Body of pancreas (tissue), 4 donors: ENCODE measurements around the gene CTNNB1. TPM values are rescaled to one million over a fixed set of nuclear protein-coding genes. Genes with fewer than 3 reads are reported as not detected.

Source experiments
- ATAC-seq: fragments of 150-250 bp; one replicate; pipeline ENCODE4 v1.9.1; 2016
- DNase-seq, 4 donors: peaks; one replicate each; pipeline ENCODE4 v3.0.0-alpha.2; 2019
- H3K27ac ChIP-seq, 4 donors: fragments of 200-600 bp; sonication (generic); 1 replicate in 3 of 4; 2 replicates in 1 of 4; pipeline versions ENCODE4 v1.5.1 to v1.6.1; 2016 to 2019; ENCODE audit warnings: mild to moderate bottlenecking in 1 of 4, mixed read lengths in 1 of 4, moderate library complexity in 1 of 4
- H3K27me3 ChIP-seq, 2 donors: fragments of 200-600 bp; sonication (generic); one replicate each; pipeline ENCODE4 v1.6.0; 2016; ENCODE audit warnings: mild to moderate bottlenecking in 1 of 2
- H3K36me3 ChIP-seq, 2 donors: fragments of 200-600 bp; sonication (generic); replicated peaks in 1 of 2; 2 replicates each; pipeline ENCODE4 v1.5.1; 2016; ENCODE audit warnings: low read depth in 2 of 2; ENCODE audit not compliant: insufficient read depth in 1 of 2
- H3K4me1 ChIP-seq: fragments of 200-600 bp; sonication (generic); one replicate; pipeline ENCODE4 v1.6.0; 2016
- H3K4me3 ChIP-seq, 2 donors: fragments of 200-600 bp; sonication (generic); 1 replicate in 1 of 2; 2 replicates in 1 of 2; pipeline ENCODE4 v1.5.1; 2016 to 2019
- H3K9me3 ChIP-seq, 3 donors: fragments of 200-600 bp; sonication (generic); 1 replicate in 2 of 3; 2 replicates in 1 of 3; pipeline ENCODE4 v1.5.1; 2016
- POLR2A ChIP-seq, 3 donors: fragments of 450-650 bp; IDR thresholded peaks; one replicate each; pipeline ENCODE4 v1.6.1; 2016; ENCODE audit warnings: antibody characterized with exemption in 3 of 3, mild to moderate bottlenecking in 2 of 3
- WGBS, 2 donors: methylation state at CpG; one replicate each; pipeline ENCODE4 v1.1.5; 2017; 5-methylcytosine and 5-hydroxymethylcytosine counted together
- intact Hi-C: fragments of 100-400 bp; cut with DNase I; formaldehyde crosslinking; loops from one replicate; pipeline ENCODE4 v1.15.1; 2023
- total RNA-seq, 2 donors: library from RNA; depleted of rRNA; stranded (reverse); fragments of >200 nt; gene quantifications; one replicate each; pipeline ENCODE4 v1.1.0, GENCODE V29; 2016
- TF ChIP-seq, protein P1 (sequence below), 7 experiments: fragments of 450-650 bp in 4 of 7; fragments of 200-600 bp in 3 of 7; sonication (generic) in 3 of 7; IDR thresholded peaks; one replicate each; pipeline ENCODE4 v1.5.1; 2016 to 2019; ENCODE audit warnings: antibody characterized with exemption in 7 of 7

Gene CTNNB1
- total RNA-seq, 2 donors from 2014 or later: 144 to 266 TPM

GRCh38 chr3:41248525-41248924 lies 49.2 kb downstream of the CTNNB1 start:
- ATAC-seq: peak; percentile 47
- 69 to 71% methylated on average over 3 of the region's 3 CpGs for WGBS, 2 donors

GRCh38 chr3:41249318-41249717 lies 50.0 kb downstream of the CTNNB1 start:
- Histone ChIP-seq H3K36me3 (no peaks in the 10 kb centered on the region), H3K4me3 (no peak overlapping the region), H3K4me1 (peaks cover 6% of the 10 kb centered on the region), H3K27ac (no peak overlapping the region), H3K27me3 (no peaks in the 10 kb centered on the region), H3K9me3 (no peaks in the 10 kb centered on the region)
- no peak for DNase-seq
- intact Hi-C loops: no loop called here
- 83 to 96% methylated on average over 2 to 3 of the region's 3 CpGs for WGBS, 2 donors
- TF ChIP-seq, protein P1, sequence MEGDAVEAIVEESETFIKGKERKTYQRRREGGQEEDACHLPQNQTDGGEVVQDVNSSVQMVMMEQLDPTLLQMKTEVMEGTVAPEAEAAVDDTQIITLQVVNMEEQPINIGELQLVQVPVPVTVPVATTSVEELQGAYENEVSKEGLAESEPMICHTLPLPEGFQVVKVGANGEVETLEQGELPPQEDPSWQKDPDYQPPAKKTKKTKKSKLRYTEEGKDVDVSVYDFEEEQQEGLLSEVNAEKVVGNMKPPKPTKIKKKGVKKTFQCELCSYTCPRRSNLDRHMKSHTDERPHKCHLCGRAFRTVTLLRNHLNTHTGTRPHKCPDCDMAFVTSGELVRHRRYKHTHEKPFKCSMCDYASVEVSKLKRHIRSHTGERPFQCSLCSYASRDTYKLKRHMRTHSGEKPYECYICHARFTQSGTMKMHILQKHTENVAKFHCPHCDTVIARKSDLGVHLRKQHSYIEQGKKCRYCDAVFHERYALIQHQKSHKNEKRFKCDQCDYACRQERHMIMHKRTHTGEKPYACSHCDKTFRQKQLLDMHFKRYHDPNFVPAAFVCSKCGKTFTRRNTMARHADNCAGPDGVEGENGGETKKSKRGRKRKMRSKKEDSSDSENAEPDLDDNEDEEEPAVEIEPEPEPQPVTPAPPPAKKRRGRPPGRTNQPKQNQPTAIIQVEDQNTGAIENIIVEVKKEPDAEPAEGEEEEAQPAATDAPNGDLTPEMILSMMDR (IDR thresholded peaks at IDR 0.05): no peak
- ATAC-seq: no peak

More at GRCh38 chr3:41248525-41248924, 49.2 kb downstream of the CTNNB1 start:
- no peaks in the 10 kb centered on the region for H3K36me3 ChIP-seq
- peaks cover 6% of the 10 kb centered on the region for H3K4me1 ChIP-seq
- no peaks in the 10 kb centered on the region for H3K27me3 ChIP-seq
- no peak overlapping the region for H3K4me3 ChIP-seq
- H3K27ac ChIP-seq: peak overlapping the region in 2 of 4 donors; percentile 45 to 47
- intact Hi-C loops: no loop called here
- DNase-seq: peak in 2 of 4 donors; percentile 10 to 28
- TF ChIP-seq POLR2A (IDR thresholded peaks at IDR 0.05): no peak
- TF ChIP-seq, protein P1 (IDR thresholded peaks at IDR 0.05): no peak
- no peaks in the 10 kb centered on the region for H3K9me3 ChIP-seq

DNA sequence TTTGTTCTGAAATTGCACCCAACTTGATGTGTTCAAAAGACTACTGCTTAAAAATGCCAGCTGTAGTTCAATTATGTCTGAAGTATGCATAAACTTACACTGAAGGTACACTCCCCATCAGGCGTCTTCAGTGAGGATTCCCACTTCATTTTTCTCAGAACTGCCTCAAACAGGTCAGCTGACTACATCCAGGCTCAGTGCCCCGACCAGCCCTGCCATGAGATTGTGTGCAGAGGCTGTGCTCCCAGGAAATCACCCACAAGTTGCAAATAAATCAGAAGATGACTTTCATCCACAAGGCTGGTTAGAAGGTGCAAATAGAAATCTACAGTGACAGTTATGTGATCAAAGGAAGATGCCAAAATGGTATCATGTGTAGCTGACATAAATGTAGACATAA lies 51.5 kb downstream of the CTNNB1 start:
- TF ChIP-seq, protein P1 (IDR thresholded peaks at IDR 0.05): no peak
- TF ChIP-seq POLR2A (IDR thresholded peaks at IDR 0.05): no peak
- DNase-seq (no peak), ATAC-seq (no peak)
- Histone ChIP-seq H3K27me3 (no peaks in the 10 kb centered on the region), H3K4me1 (peaks cover 6% of the 10 kb centered on the region), H3K36me3 (no peaks in the 10 kb centered on the region), H3K4me3 (no peak overlapping the region), H3K9me3 (no peaks in the 10 kb centered on the region), H3K27ac (no peak overlapping the region)
- 78 to 79% methylated on average over 2 of the region's 2 CpGs for WGBS, 2 donors
- intact Hi-C loops: no loop called here

DNA sequence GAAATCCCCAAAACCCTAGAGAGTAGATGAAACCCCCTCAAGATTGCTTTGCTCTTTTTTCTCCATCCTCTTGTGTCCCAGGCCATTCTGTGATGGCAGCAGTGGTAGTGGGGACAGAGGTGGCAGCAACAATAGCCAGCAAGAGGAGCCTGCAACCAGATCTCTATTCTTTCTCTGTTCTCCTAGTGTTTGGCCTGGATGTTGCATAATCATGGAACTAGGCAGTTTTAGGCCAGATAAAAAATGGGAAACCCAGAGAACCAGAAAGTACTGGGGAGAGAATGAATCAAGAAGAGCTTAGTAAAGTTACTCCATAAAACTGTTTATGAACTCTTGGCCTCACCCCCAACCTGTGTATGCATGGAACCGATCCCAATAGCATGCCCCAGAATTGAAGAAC lies 52.3 kb downstream of the CTNNB1 start:
- WGBS, 2 donors: 84 to 92% methylated on average over 1 of the region's 1 CpG

More for the DNA sequence above, 52.3 kb downstream of the CTNNB1 start:
- H3K4me1 ChIP-seq: peaks cover 6% of the 10 kb centered on the region
- ATAC-seq (no peak), DNase-seq (no peak)
- H3K36me3 ChIP-seq: no peaks in the 10 kb centered on the region
- intact Hi-C loops: no loop called here
- no peak overlapping the region for H3K27ac ChIP-seq
- TF ChIP-seq POLR2A (IDR thresholded peaks at IDR 0.05): no peak
- TF ChIP-seq, protein P1 (IDR thresholded peaks at IDR 0.05): no peak
- no peaks in the 10 kb centered on the region for H3K9me3 ChIP-seq
- no peak overlapping the region for H3K4me3 ChIP-seq
- H3K27me3 ChIP-seq: no peaks in the 10 kb centered on the region
